Measurements from ENCODE around the gene METTL1. TPM values are rescaled to one million over a fixed set of nuclear protein-coding genes. Genes with fewer than 3 reads are reported as not detected.

METTL1 gene
- total and polyA plus RNA-seq, 2 donors from 2014 or later, result 23.4 to 69.4 TPM

- Histone ChIP-seq H3K27ac (ENCODE audit: low read depth in 2 of 2, low read length in 2 of 2) (peak overlapping the region in 1 of 2 donors; percentile 49), H3K36me3 (ENCODE audit: control insufficient read depth in 2 of 3, insufficient read depth in 3 of 3, low read length in 3 of 3) (peaks cover 5 to 13% (median 11%) of the 10 kb centered on the region in 3 donors), H3K9me3 (ENCODE audit: control insufficient read depth in 2 of 3, insufficient read depth in 1 of 3, low read length in 3 of 3) (no peaks in the 10 kb centered on the region), H3K27me3 (ENCODE audit: control insufficient read depth, insufficient read depth, low read length) (no peaks in the 10 kb centered on the region), H3K4me1 (ENCODE audit: control insufficient read depth in 2 of 3, insufficient read depth in 2 of 3, low read depth in 1 of 3, low read length in 3 of 3) (peaks cover 0 to 33% (median 27%) of the 10 kb centered on the region in 3 donors), H3K9ac (ENCODE audit: low read length in 3 of 3) (peak overlapping the region in 2 of 3 donors; percentile 92 to 99), H3K4me3 (ENCODE audit: low read length in 3 of 3) (peak overlapping the region in 2 of 3 donors; percentile 86 to 99)
- DNase-seq (no peak), FAIRE-seq (no peak)
- TF ChIP-seq CTCF (IDR thresholded peaks at IDR 0.05; ENCODE audit: borderline replicate concordance, extremely low read depth, insufficient read depth), result no peak
- intact Hi-C loops (cut with DNase I), result no loop called here
Observed at GRCh38 chr12:57782243-57782607, 10.3 kb upstream of the METTL1 start.

GRCh38 chr12:57781801-57782200 is 9.9 kb upstream of the METTL1 start:
- no peak for FAIRE-seq
- Histone ChIP-seq H3K9ac (ENCODE audit: low read length in 3 of 3) (peak overlapping the region in 1 of 3 donors; percentile 92), H3K9me3 (ENCODE audit: control insufficient read depth in 2 of 3, insufficient read depth in 1 of 3, low read length in 3 of 3) (no peaks in the 10 kb centered on the region), H3K27me3 (ENCODE audit: control insufficient read depth, insufficient read depth, low read length) (no peaks in the 10 kb centered on the region), H3K36me3 (ENCODE audit: control insufficient read depth in 2 of 3, insufficient read depth in 3 of 3, low read length in 3 of 3) (peaks cover 5 to 11% (median 11%) of the 10 kb centered on the region in 3 donors), H3K27ac (ENCODE audit: low read depth in 2 of 2, low read length in 2 of 2) (peak overlapping the region in 1 of 2 donors; percentile 49), H3K4me1 (ENCODE audit: control insufficient read depth in 2 of 3, insufficient read depth in 2 of 3, low read depth in 1 of 3, low read length in 3 of 3) (peaks cover 0 to 33% (median 27%) of the 10 kb centered on the region in 3 donors), H3K4me3 (ENCODE audit: low read length in 3 of 3) (peak overlapping the region in 1 of 3 donors; percentile 22)
- no peak for TF ChIP-seq CTCF (IDR thresholded peaks at IDR 0.05; ENCODE audit: borderline replicate concordance, extremely low read depth, insufficient read depth)
- intact Hi-C loops (cut with DNase I), result no loop called here
- DNase-seq, result no peak

- TF ChIP-seq CTCF (IDR thresholded peaks at IDR 0.05; ENCODE audit: borderline replicate concordance, extremely low read depth, insufficient read depth), result no peak
- no peak overlapping the region for H3K27ac ChIP-seq (ENCODE audit: low read depth in 2 of 2, low read length in 2 of 2)
- no peak for FAIRE-seq
Observed at GRCh38 chr12:57781244-57781643, 9.3 kb upstream of the METTL1 start.

More at GRCh38 chr12:57781244-57781643, 9.3 kb upstream of the METTL1 start:
- no peak for DNase-seq
- no peak overlapping the region for H3K4me3 ChIP-seq (ENCODE audit: low read length in 3 of 3)
- H3K9me3 ChIP-seq (ENCODE audit: control insufficient read depth in 2 of 3, insufficient read depth in 1 of 3, low read length in 3 of 3), result no peaks in the 10 kb centered on the region
- H3K4me1 ChIP-seq (ENCODE audit: control insufficient read depth in 2 of 3, insufficient read depth in 2 of 3, low read depth in 1 of 3, low read length in 3 of 3), result peaks cover 0 to 33% (median 27%) of the 10 kb centered on the region in 3 donors
- peaks cover 3 to 9% (median 8%) of the 10 kb centered on the region in 3 donors for H3K36me3 ChIP-seq (ENCODE audit: control insufficient read depth in 2 of 3, insufficient read depth in 3 of 3, low read length in 3 of 3)
- no peaks in the 10 kb centered on the region for H3K27me3 ChIP-seq (ENCODE audit: control insufficient read depth, insufficient read depth, low read length)
- intact Hi-C loops (cut with DNase I), result no loop called here
- H3K9ac ChIP-seq (ENCODE audit: low read length in 3 of 3), result no peak overlapping the region
